ENCODE results near the gene FRS2. TPM values are rescaled to one million over a fixed set of nuclear protein-coding genes. Genes with fewer than 3 reads are reported as not detected.

FRS2 gene
- polyA plus RNA-seq, 1 donor from 2014 or later, result 20.2 TPM

DNA sequence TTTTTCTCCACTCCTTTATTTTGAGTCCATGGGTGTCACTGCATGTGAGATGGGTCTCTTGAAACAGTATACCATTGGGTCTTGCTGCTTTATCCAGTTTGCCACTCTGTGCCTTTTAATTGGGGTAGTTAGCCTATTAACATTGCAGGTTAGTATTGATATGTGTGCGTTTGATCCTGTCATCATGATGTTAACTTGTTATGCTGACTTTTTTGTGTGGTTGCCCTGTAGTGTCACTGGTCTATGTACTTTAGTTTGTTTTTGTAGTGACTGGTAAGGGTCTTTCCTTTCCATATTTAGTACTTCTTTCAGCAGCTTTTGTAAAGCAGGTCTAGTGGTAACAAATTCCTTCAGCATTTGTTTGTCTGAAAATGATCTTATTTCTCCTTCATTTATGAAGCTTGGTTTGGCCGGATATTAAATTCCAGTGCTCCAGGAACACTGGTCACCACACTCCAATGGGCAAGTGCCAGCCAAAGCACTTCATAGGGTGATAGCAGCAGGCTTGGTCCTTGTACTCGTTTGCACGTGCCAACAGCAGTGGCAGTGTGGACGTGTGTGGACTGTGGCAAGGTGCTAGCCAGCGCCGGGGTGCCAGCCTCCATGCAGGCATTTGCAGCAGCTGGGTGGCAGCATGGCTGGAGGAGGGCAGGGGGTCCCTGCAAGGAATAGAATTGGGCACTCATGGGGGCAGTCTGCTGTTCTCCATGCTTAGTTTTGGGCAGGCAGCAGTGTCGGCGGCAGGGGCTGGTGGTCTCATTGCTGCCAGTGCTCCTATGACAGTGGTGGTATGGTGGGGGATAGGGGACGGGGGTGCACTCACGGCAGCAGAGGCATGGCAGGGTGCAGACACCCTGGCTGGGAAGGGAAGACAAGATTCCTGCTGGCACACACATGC is 53.5 kb downstream of the FRS2 start:
- H4K20me1 ChIP-seq (ENCODE audit: insufficient read depth), result no peaks in the 10 kb centered on the region
- H3K27ac ChIP-seq (ENCODE audit: low read length), result no peak overlapping the region
- TF ChIP-seq EZH2 (IDR thresholded peaks at IDR 0.05; ENCODE audit: borderline replicate concordance, insufficient read depth, low read length, poor library complexity, severe bottlenecking), result no peak
- TF ChIP-seq EP300 (conservative IDR thresholded peaks at IDR 0.05; ENCODE audit: poor library complexity, severe bottlenecking), result no peak
- no peak for TF ChIP-seq MXI1 (conservative IDR thresholded peaks at IDR 0.05; ENCODE audit: poor library complexity, severe bottlenecking)
- no peak for TF ChIP-seq RAD21 (conservative IDR thresholded peaks at IDR 0.05)
- TF ChIP-seq SMC3 (conservative IDR thresholded peaks at IDR 0.05; ENCODE audit: poor library complexity), result no peak
- no peak for TF ChIP-seq TAF1 (IDR thresholded peaks at IDR 0.05; ENCODE audit: low read depth)
- no peak for TF ChIP-seq POLR2AphosphoS5 (IDR thresholded peaks at IDR 0.05)
- TF ChIP-seq, protein P1, sequence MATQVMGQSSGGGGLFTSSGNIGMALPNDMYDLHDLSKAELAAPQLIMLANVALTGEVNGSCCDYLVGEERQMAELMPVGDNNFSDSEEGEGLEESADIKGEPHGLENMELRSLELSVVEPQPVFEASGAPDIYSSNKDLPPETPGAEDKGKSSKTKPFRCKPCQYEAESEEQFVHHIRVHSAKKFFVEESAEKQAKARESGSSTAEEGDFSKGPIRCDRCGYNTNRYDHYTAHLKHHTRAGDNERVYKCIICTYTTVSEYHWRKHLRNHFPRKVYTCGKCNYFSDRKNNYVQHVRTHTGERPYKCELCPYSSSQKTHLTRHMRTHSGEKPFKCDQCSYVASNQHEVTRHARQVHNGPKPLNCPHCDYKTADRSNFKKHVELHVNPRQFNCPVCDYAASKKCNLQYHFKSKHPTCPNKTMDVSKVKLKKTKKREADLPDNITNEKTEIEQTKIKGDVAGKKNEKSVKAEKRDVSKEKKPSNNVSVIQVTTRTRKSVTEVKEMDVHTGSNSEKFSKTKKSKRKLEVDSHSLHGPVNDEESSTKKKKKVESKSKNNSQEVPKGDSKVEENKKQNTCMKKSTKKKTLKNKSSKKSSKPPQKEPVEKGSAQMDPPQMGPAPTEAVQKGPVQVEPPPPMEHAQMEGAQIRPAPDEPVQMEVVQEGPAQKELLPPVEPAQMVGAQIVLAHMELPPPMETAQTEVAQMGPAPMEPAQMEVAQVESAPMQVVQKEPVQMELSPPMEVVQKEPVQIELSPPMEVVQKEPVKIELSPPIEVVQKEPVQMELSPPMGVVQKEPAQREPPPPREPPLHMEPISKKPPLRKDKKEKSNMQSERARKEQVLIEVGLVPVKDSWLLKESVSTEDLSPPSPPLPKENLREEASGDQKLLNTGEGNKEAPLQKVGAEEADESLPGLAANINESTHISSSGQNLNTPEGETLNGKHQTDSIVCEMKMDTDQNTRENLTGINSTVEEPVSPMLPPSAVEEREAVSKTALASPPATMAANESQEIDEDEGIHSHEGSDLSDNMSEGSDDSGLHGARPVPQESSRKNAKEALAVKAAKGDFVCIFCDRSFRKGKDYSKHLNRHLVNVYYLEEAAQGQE (IDR thresholded peaks at IDR 0.05; ENCODE audit: borderline replicate concordance), result no peak
- TF ChIP-seq, protein P2, sequence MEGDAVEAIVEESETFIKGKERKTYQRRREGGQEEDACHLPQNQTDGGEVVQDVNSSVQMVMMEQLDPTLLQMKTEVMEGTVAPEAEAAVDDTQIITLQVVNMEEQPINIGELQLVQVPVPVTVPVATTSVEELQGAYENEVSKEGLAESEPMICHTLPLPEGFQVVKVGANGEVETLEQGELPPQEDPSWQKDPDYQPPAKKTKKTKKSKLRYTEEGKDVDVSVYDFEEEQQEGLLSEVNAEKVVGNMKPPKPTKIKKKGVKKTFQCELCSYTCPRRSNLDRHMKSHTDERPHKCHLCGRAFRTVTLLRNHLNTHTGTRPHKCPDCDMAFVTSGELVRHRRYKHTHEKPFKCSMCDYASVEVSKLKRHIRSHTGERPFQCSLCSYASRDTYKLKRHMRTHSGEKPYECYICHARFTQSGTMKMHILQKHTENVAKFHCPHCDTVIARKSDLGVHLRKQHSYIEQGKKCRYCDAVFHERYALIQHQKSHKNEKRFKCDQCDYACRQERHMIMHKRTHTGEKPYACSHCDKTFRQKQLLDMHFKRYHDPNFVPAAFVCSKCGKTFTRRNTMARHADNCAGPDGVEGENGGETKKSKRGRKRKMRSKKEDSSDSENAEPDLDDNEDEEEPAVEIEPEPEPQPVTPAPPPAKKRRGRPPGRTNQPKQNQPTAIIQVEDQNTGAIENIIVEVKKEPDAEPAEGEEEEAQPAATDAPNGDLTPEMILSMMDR (IDR thresholded peaks at IDR 0.05; ENCODE audit: poor library complexity, severe bottlenecking), result no peak
- H3K36me3 ChIP-seq (ENCODE audit: insufficient read depth, low read length), result no peaks in the 10 kb centered on the region
- no peak overlapping the region for H3K4me2 ChIP-seq (ENCODE audit: low read length)
- peaks cover 63% of the 10 kb centered on the region for H3K79me2 ChIP-seq (replicated peaks; ENCODE audit: insufficient read depth, low read length)
- H3K9me3 ChIP-seq (ENCODE audit: low read length), result no peaks in the 10 kb centered on the region
- H3F3A ChIP-seq (ENCODE audit: insufficient read depth, low read length, poor library complexity, severe bottlenecking), result no peaks in the 10 kb centered on the region
- no peak overlapping the region for H2AFZ ChIP-seq (ENCODE audit: low read depth, low read length)
- H3K27me3 ChIP-seq (ENCODE audit: insufficient read depth, low read depth, low read length), result no peaks in the 10 kb centered on the region
- no peak overlapping the region for H3K4me3 ChIP-seq (ENCODE audit: low read length)
- H3K9me2 ChIP-seq (ENCODE audit: insufficient read depth, low read length), result no peaks in the 10 kb centered on the region
- no peak overlapping the region for H3K9ac ChIP-seq (ENCODE audit: low read length)

DNA sequence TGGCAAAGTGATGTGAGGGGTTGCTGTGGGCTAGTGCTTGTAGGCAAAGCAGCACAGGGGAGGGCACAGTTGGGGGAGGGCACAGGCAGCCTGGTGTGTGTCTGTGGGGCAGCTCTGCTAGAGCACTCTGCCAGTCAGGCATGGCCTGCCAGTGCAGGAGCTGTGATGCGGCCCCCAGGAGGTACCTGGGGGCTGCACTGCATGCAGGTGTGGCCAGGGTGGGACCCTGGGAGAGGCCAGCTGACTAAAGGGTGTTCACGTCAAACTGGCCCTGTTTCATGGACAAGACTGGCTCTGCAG is 54.1 kb downstream of the FRS2 start:
- no peaks in the 10 kb centered on the region for H3F3A ChIP-seq (ENCODE audit: insufficient read depth, low read length, poor library complexity, severe bottlenecking)
- no peak for TF ChIP-seq EP300 (conservative IDR thresholded peaks at IDR 0.05; ENCODE audit: poor library complexity, severe bottlenecking)
- no peak for TF ChIP-seq POLR2AphosphoS5 (IDR thresholded peaks at IDR 0.05)
- no peak for TF ChIP-seq TAF1 (IDR thresholded peaks at IDR 0.05; ENCODE audit: low read depth)
- TF ChIP-seq RAD21 (conservative IDR thresholded peaks at IDR 0.05), result no peak
- TF ChIP-seq, protein P1 (IDR thresholded peaks at IDR 0.05; ENCODE audit: borderline replicate concordance), result no peak
- no peak for TF ChIP-seq EZH2 (IDR thresholded peaks at IDR 0.05; ENCODE audit: borderline replicate concordance, insufficient read depth, low read length, poor library complexity, severe bottlenecking)
- TF ChIP-seq, protein P2 (IDR thresholded peaks at IDR 0.05; ENCODE audit: poor library complexity, severe bottlenecking), result no peak
- no peak for TF ChIP-seq SMC3 (conservative IDR thresholded peaks at IDR 0.05; ENCODE audit: poor library complexity)
- TF ChIP-seq MXI1 (conservative IDR thresholded peaks at IDR 0.05; ENCODE audit: poor library complexity, severe bottlenecking), result no peak
- no peak overlapping the region for H3K27ac ChIP-seq (ENCODE audit: low read length)
- no peaks in the 10 kb centered on the region for H4K20me1 ChIP-seq (ENCODE audit: insufficient read depth)
- no peaks in the 10 kb centered on the region for H3K36me3 ChIP-seq (ENCODE audit: insufficient read depth, low read length)
- H3K4me2 ChIP-seq (ENCODE audit: low read length), result no peak overlapping the region
- no peak overlapping the region for H2AFZ ChIP-seq (ENCODE audit: low read depth, low read length)
- no peaks in the 10 kb centered on the region for H3K9me3 ChIP-seq (ENCODE audit: low read length)
- no peaks in the 10 kb centered on the region for H3K27me3 ChIP-seq (ENCODE audit: insufficient read depth, low read depth, low read length)
- no peak overlapping the region for H3K9ac ChIP-seq (ENCODE audit: low read length)
- H3K9me2 ChIP-seq (ENCODE audit: insufficient read depth, low read length), result no peaks in the 10 kb centered on the region
- no peak overlapping the region for H3K4me3 ChIP-seq (ENCODE audit: low read length)
- H3K79me2 ChIP-seq (replicated peaks; ENCODE audit: insufficient read depth, low read length), result peaks cover 57% of the 10 kb centered on the region

Data from neural cell (in vitro differentiated cells).